ENCODE results near the gene TIMM17A. TPM values are rescaled to one million over a fixed set of nuclear protein-coding genes. Genes with fewer than 3 reads are reported as not detected.
"Not testable (repeated sequence)": the region's sequence is repeated elsewhere in the genome, so short reads cannot be mapped to it uniquely, and the experiment has no call there.

The TIMM17A gene
- total RNA-seq, 2 experiments from 2014 or later = 51.9 to 70.6 TPM

DNA sequence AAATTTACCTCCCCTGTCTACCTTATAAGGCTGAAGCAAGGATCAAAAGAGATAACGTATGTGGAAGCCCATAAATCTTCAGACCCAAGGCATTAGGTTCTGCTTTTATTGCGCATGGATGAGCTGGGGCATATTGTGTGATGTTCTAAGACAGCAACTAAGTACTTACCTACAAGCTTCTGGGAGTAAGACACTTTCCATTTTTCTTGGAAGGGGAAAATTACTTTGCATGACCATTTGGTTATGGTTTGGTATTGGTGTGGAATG lies 30.1 kb upstream of the TIMM17A start:
- ATAC-seq = no peak
- no peaks in the 10 kb centered on the region for H3K4me1 Mint-ChIP-seq
- peaks cover 14% of the 10 kb centered on the region for H3K27me3 Mint-ChIP-seq
- H3K4me3 Mint-ChIP-seq = no peak overlapping the region
- no peaks in the 10 kb centered on the region for H3K9me3 Mint-ChIP-seq (ENCODE audit: low read depth)
- no peaks in the 10 kb centered on the region for H3K36me3 Mint-ChIP-seq (ENCODE audit: low read depth)
- CTCF ChIA-PET = interaction anchor here (0.6 to 1.0 kb wide), 3 partner anchors 12 to 95 kb away, joined by 3 read pairs; no protein-coding TSS in a partner anchor
- POLR2A ChIA-PET = no interaction called here
- intact Hi-C loops (cut with DNase I, micrococcal nuclease) = no loop called here
- no peak for DNase-seq
- H3K27ac Mint-ChIP-seq = no peak overlapping the region

DNA sequence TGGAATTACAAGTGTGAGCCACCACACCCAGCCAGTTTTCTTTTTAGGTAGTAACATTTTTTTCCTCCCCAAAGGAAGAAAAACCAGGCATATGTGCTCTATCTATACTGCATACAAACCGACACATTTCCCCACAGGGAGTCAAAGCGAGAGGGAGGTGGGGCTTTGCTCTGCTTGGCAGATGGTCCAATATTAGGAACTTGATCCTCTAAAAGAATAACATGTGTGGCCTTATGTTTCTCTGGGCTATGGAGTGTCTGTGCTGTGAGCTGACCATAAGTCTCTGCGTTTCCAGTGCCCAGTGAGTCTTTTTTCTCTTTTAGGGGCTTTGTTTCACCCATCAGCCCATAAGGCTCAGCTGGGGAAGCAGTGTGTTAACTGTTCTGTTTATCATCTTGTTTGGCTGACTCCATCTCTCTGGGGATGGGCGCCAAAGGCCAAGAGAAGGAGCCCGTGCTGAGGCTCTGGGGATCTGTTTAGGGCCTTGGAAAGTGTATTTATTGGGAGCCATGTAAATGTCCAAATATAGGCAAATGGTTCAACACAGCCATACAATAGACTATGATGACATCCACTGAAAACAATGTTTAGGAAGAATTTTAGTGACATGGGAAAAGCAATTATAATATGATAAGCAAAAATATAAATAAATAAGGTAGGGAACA lies 29.2 kb upstream of the TIMM17A start:
- ChIA-PET CTCF (interaction anchor here (0.6 to 1.3 kb wide), 2 partner anchors 74 to 774 kb away, joined by 3 read pairs; no protein-coding TSS in a partner anchor), POLR2A (no interaction called here)
- Mint-ChIP-seq H3K9me3 (ENCODE audit: low read depth) (no peaks in the 10 kb centered on the region), H3K4me3 (no peak overlapping the region), H3K36me3 (ENCODE audit: low read depth) (no peaks in the 10 kb centered on the region), H3K4me1 (no peaks in the 10 kb centered on the region), H3K27me3 (peaks cover 11% of the 10 kb centered on the region), H3K27ac (no peak overlapping the region)
- intact Hi-C loops (cut with DNase I, micrococcal nuclease) = no loop called here
- no peak for DNase-seq
- no peak for ATAC-seq

DNA sequence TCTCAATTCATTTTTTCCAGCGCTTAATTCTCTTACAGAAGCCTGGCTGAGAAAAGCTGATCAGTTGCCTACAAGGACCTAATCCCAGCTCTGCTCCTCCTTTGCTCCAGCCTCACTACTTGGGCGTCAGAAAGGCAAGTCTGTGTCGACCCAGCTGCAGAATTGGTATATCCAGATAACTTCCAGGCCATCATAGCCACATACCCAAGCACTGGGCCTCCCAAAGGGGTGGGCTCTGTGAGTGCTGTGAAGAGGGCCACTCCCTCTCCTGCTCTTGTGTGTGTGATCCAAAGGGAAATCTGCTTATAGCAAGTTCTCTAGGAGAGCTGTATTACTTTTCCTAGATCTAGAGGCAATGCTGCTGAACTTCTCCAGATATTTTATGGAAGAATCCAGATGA lies 27.0 kb upstream of the TIMM17A start:
- H3K9me3 Mint-ChIP-seq (ENCODE audit: low read depth) = no peaks in the 10 kb centered on the region

DNA sequence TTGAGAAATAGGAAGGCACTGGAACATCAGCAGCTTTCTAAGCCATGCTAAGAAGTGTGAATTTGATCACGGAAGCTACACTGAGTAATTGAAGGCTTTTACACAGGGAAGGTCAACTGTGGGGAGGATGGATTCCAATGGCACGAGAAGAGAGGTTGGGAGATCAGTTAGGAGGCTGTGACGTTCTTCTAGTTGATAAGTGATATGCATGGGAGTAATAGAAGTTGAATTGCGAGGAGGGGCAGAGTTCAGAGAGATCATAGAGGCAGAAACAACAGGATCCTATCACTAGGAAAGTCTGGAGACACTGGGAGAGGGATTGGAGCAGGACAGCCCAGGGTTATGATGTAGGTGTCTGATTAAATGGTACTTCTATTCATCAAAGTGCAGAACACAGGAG lies 25.2 kb upstream of the TIMM17A start:
- H3K9me3 Mint-ChIP-seq (ENCODE audit: low read depth) = no peaks in the 10 kb centered on the region
- H3K4me3 Mint-ChIP-seq = no peak overlapping the region
- H3K27ac Mint-ChIP-seq = no peak overlapping the region
- ChIA-PET CTCF (no interaction called here), POLR2A (no interaction called here)
- DNase-seq (no peak), ATAC-seq (no peak)
- no peaks in the 10 kb centered on the region for H3K4me1 Mint-ChIP-seq
- H3K36me3 Mint-ChIP-seq (ENCODE audit: low read depth) = no peaks in the 10 kb centered on the region
- intact Hi-C loops (cut with DNase I, micrococcal nuclease) = no loop called here
- H3K27me3 Mint-ChIP-seq = peaks cover 6% of the 10 kb centered on the region

More for the DNA sequence above, 27.0 kb upstream of the TIMM17A start:
- DNase-seq = no peak
- Mint-ChIP-seq H3K27ac (no peak overlapping the region), H3K4me3 (no peak overlapping the region), H3K4me1 (no peaks in the 10 kb centered on the region), H3K27me3 (peaks cover 4% of the 10 kb centered on the region), H3K36me3 (ENCODE audit: low read depth) (no peaks in the 10 kb centered on the region)
- ChIA-PET CTCF (interaction anchor here (0.6 to 1.6 kb wide), 3 partner anchors 71 to 359 kb away, joined by 3 to 6 read pairs (median 4); no protein-coding TSS in a partner anchor), POLR2A (no interaction called here)
- no peak for ATAC-seq
- intact Hi-C loops (cut with DNase I, micrococcal nuclease) = no loop called here

GRCh38 chr1:201930803-201931202 lies 24.5 kb upstream of the TIMM17A start:
- CTCF ChIA-PET = interaction anchor here (1.0 kb wide), 1 partner anchor 35 kb away, joined by 9 read pairs; no protein-coding TSS in a partner anchor
- Mint-ChIP-seq H3K4me1 (no peaks in the 10 kb centered on the region), H3K36me3 (ENCODE audit: low read depth) (no peaks in the 10 kb centered on the region), H3K4me3 (no peak overlapping the region), H3K27ac (no peak overlapping the region), H3K27me3 (peaks cover 6% of the 10 kb centered on the region), H3K9me3 (ENCODE audit: low read depth) (no peaks in the 10 kb centered on the region)
- intact Hi-C loops (cut with DNase I, micrococcal nuclease) = no loop called here
- ATAC-seq (no peak), DNase-seq (no peak)
- POLR2A ChIA-PET = no interaction called here

DNA sequence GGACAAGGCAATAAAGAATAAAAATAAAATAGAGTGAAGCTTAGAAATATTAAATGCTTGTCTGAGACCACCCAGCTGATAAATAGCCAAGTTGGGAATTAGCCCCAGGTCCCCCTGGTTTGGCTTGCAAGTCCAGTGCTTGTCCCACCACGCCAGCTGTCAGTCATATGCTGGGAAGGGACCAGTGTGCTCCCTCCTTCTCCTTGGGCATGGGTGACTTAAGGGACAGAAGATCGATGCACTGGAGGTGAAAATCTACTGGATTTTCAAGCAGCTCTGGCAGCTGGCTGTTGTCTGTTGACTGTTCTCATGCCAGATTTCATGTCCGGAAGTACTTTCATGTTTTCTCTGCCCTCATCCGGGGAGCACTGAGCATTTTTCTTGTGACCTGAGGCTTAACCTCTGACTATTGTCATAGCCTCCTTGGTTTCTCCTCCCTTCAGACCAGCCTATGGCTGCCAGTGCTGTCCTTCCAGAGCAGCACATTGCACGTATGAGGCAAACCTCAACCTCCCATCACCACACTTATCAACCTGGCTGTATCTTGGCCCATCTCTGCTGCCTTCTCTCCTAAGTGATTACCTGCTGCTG lies 21.4 kb upstream of the TIMM17A start:
- Mint-ChIP-seq H3K27ac (no peak overlapping the region), H3K27me3 (peaks cover 10% of the 10 kb centered on the region), H3K9me3 (ENCODE audit: low read depth) (no peaks in the 10 kb centered on the region), H3K4me3 (no peak overlapping the region), H3K4me1 (no peaks in the 10 kb centered on the region), H3K36me3 (ENCODE audit: low read depth) (no peaks in the 10 kb centered on the region)
- ATAC-seq (no peak), DNase-seq (no peak)
- ChIA-PET CTCF (interaction anchor here (0.6 to 0.7 kb wide), 2 partner anchors 64 to 274 kb away, joined by 3 read pairs; no protein-coding TSS in a partner anchor), POLR2A (no interaction called here)
- intact Hi-C loops (cut with DNase I, micrococcal nuclease) = no loop called here

DNA sequence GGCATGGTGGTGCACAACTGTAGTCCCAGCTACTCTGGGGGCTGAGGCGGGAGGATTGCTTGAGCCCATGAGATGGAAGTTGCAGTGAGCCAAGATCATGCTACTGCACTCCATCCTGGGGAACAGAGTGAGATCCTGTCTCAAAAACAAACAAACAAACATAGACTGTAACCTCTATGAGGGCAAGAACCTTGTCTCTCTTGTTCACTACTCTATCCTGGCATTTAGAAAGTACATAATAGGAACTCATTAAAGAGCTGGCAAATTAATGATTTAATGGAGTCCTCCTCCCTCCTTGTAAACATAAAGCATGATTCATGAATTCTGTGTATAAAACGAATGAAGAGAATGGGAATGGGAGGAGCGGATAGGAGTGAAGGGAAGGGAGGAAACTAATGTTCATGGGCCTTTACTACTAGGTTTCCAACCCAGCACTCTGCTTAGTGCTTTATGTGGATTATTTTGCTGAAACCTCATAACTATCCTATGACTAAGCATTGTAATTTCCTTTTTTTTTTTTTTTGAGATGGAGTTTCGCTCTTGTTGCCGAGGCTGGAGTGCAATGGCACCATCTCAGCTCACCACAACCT lies 17.6 kb upstream of the TIMM17A start:
- Mint-ChIP-seq H3K27me3 (peaks cover 8% of the 10 kb centered on the region), H3K4me1 (no peaks in the 10 kb centered on the region), H3K36me3 (ENCODE audit: low read depth) (no peaks in the 10 kb centered on the region), H3K4me3 (no peak overlapping the region), H3K27ac (no peak overlapping the region), H3K9me3 (ENCODE audit: low read depth) (no peaks in the 10 kb centered on the region)
- no peak for ATAC-seq
- no peak for DNase-seq
- CTCF ChIA-PET = interaction anchor here (0.6 to 0.8 kb wide), 4 partner anchors 26 to 991 kb away, joined by 3 to 11 read pairs (median 4); no protein-coding TSS in a partner anchor
- POLR2A ChIA-PET = no interaction called here
- intact Hi-C loops (cut with DNase I, micrococcal nuclease) = no loop called here

DNA sequence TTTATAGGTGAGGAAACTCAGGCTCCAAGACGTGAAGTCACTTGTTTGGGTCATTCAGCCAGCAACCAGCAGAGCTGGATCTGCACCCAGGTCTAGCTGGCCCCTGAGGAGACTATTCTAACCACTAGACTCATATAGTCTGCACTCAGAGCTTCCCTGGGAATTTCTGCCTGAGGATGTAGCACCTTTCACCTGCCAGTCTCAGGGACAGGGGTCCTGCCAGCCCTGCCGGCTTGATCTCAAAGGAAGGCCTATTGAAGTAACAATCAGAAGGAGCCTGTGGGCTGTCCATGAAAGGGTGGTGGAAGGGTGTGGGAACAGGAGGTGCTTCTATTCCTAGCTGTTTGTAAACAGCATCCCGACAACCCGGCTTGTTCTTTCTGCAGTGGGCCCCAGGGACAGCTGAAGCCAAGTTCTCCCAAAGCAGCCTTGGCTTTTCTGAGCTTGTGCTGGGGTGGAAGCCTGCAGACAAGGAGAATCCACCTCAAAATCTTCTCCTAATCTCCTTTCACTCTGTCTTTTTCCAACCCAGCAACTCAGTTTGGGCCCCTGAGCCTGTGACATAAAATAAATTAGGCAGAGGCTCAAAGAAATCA lies 16.8 kb upstream of the TIMM17A start:
- no peak for ATAC-seq
- H3K36me3 Mint-ChIP-seq (ENCODE audit: low read depth) = no peaks in the 10 kb centered on the region
- H3K9me3 Mint-ChIP-seq (ENCODE audit: low read depth) = no peaks in the 10 kb centered on the region
- no peak overlapping the region for H3K4me3 Mint-ChIP-seq
- H3K4me1 Mint-ChIP-seq = no peaks in the 10 kb centered on the region
- CTCF ChIA-PET = no interaction called here
- intact Hi-C loops (cut with DNase I, micrococcal nuclease) = no loop called here
- POLR2A ChIA-PET = interaction anchor here (0.7 kb wide), 1 partner anchor 94 kb away, joined by 3 read pairs; no protein-coding TSS in a partner anchor
- peaks cover 11% of the 10 kb centered on the region for H3K27me3 Mint-ChIP-seq
- no peak overlapping the region for H3K27ac Mint-ChIP-seq
- DNase-seq = no peak

GRCh38 chr1:201939148-201939547 lies 16.2 kb upstream of the TIMM17A start:
- Mint-ChIP-seq H3K9me3 (ENCODE audit: low read depth) (no peaks in the 10 kb centered on the region), H3K27me3 (peaks cover 16% of the 10 kb centered on the region), H3K36me3 (ENCODE audit: low read depth) (no peaks in the 10 kb centered on the region), H3K4me1 (no peaks in the 10 kb centered on the region), H3K4me3 (no peak overlapping the region), H3K27ac (no peak overlapping the region)
- CTCF ChIA-PET = no interaction called here
- POLR2A ChIA-PET = interaction anchor here (0.7 kb wide), 1 partner anchor 94 kb away, joined by 3 read pairs; no protein-coding TSS in a partner anchor
- no peak for ATAC-seq
- intact Hi-C loops (cut with DNase I, micrococcal nuclease) = no loop called here
- DNase-seq = no peak

DNA sequence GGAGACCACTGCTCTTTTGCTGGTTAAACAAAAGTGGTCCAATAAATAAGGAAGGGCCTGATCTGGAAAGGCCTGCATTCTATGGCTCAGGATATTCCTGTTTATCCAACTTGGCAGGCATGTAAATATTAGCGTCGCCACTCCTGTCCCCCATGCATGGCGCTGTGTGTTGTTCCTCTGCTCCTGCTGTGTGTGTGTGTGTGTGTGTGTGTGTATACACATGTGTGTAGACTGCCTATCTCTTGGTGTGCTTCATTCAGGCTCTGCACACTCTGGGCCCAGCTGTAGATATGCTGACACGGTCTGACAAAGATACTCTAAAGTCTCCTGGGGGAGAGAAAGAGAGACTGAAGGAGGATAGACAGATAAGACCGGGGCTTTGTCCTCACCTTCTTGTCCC lies 15.7 kb upstream of the TIMM17A start:
- ATAC-seq (no peak), DNase-seq (no peak)
- no peaks in the 10 kb centered on the region for H3K9me3 Mint-ChIP-seq (ENCODE audit: low read depth)
- no peaks in the 10 kb centered on the region for H3K4me1 Mint-ChIP-seq
- CTCF ChIA-PET = no interaction called here
- intact Hi-C loops (cut with DNase I, micrococcal nuclease) = no loop called here
- no peak overlapping the region for H3K4me3 Mint-ChIP-seq
- H3K27ac Mint-ChIP-seq = no peak overlapping the region
- POLR2A ChIA-PET = no interaction called here
- H3K36me3 Mint-ChIP-seq (ENCODE audit: low read depth) = no peaks in the 10 kb centered on the region
- peaks cover 17% of the 10 kb centered on the region for H3K27me3 Mint-ChIP-seq

DNA sequence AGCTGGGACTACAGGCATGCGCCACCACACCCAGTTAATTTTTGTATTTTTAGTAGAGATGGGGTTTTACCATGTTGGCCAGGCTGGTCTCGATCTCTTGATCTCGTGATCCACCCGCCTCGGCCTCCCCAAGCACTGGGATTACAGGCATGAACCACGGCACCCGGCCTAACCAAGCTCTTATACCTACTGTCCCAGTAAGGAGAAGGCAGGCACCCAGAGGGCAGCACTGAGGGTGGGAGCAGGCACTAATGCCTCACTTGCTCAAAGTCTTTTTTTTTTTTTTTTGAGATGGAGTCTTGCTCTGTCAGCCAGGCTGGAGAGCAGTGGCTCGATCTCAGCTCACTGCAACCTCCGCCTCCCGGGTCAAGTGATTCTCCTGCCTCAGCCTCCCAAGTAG lies 15.0 kb upstream of the TIMM17A start:
- CTCF ChIA-PET; H3K27ac Mint-ChIP-seq; H3K4me3 Mint-ChIP-seq; H3K9me3 Mint-ChIP-seq (ENCODE audit: low read depth); DNase-seq; H3K4me1 Mint-ChIP-seq; intact Hi-C loops (cut with DNase I, micrococcal nuclease); ATAC-seq; H3K36me3 Mint-ChIP-seq (ENCODE audit: low read depth); POLR2A ChIA-PET: not testable (repeated sequence)
- peaks cover 20% of the 10 kb centered on the region for H3K27me3 Mint-ChIP-seq
